Nephron progenitor cell (in vitro differentiated cells): ENCODE data around the gene NCAPD3.
"Not testable (repeated sequence)": the region's sequence is repeated elsewhere in the genome, so short reads cannot be mapped to it uniquely, and the experiment has no call there.

Source experiments
- DNase-seq: peaks from one replicate; pipeline ENCODE4 v3.0.0; 2021
- H3K27ac Mint-ChIP-seq: 2 replicates; pipeline ENCODE4 v1.8.0; 2021; ENCODE audit warnings: mild to moderate bottlenecking, moderate library complexity, mixed read lengths
- H3K27me3 Mint-ChIP-seq: 2 replicates; pipeline ENCODE4 v1.8.0; 2021; ENCODE audit warnings: mild to moderate bottlenecking, low read depth, mixed read lengths; ENCODE audit not compliant: poor library complexity
- H3K36me3 Mint-ChIP-seq: 2 replicates; pipeline ENCODE4 v1.8.0; 2021; ENCODE audit warnings: low read depth, mixed read lengths
- H3K4me1 Mint-ChIP-seq: 2 replicates; pipeline ENCODE4 v1.8.0; 2021; ENCODE audit warnings: mixed read lengths
- H3K4me3 Mint-ChIP-seq: 2 replicates; pipeline ENCODE4 v1.8.0; 2021; ENCODE audit warnings: mild to moderate bottlenecking, moderate library complexity, mixed read lengths
- H3K9me3 Mint-ChIP-seq: 2 replicates; pipeline ENCODE4 v1.8.0; 2021; ENCODE audit warnings: mild to moderate bottlenecking, moderate library complexity, mixed read lengths
- CTCF ChIP-seq: fragments of 200-600 bp; sonication (generic); IDR thresholded peaks from 2 replicates; pipeline ENCODE4 v1.5.0; 2021; ENCODE audit warnings: antibody characterized with exemption

NCAPD3 gene

GRCh38 chr11:134196756-134197155, 27.0 kb downstream of the NCAPD3 start:
- H3K9me3 Mint-ChIP-seq: no peaks in the 10 kb centered on the region
- DNase-seq: no peak
- H3K36me3 Mint-ChIP-seq: peaks cover 87% of the 10 kb centered on the region
- H3K4me1 Mint-ChIP-seq: no peaks in the 10 kb centered on the region
- H3K27me3 Mint-ChIP-seq: no peaks in the 10 kb centered on the region
- no peak for TF ChIP-seq CTCF
- no peak overlapping the region for H3K4me3 Mint-ChIP-seq
- no peak overlapping the region for H3K27ac Mint-ChIP-seq

GRCh38 chr11:134188092-134188491, 35.7 kb downstream of the NCAPD3 start:
- H3K27me3 Mint-ChIP-seq, H3K4me3 Mint-ChIP-seq, DNase-seq, H3K27ac Mint-ChIP-seq, H3K4me1 Mint-ChIP-seq, H3K9me3 Mint-ChIP-seq: not testable (repeated sequence)
- H3K36me3 Mint-ChIP-seq: peaks cover 83% of the 10 kb centered on the region

- no peaks in the 10 kb centered on the region for H3K27me3 Mint-ChIP-seq
- no peaks in the 10 kb centered on the region for H3K4me1 Mint-ChIP-seq
- DNase-seq: no peak
- peaks cover 51% of the 10 kb centered on the region for H3K36me3 Mint-ChIP-seq
- TF ChIP-seq CTCF: no peak
- H3K9me3 Mint-ChIP-seq: no peaks in the 10 kb centered on the region
- H3K4me3 Mint-ChIP-seq: no peak overlapping the region
- no peak overlapping the region for H3K27ac Mint-ChIP-seq
Measured at GRCh38 chr11:134181707-134182106, 42.1 kb downstream of the NCAPD3 start.

- no peak for TF ChIP-seq CTCF
- H3K4me3 Mint-ChIP-seq: no peak overlapping the region
- H3K4me1 Mint-ChIP-seq: no peaks in the 10 kb centered on the region
- no peak overlapping the region for H3K27ac Mint-ChIP-seq
- DNase-seq: no peak
- no peaks in the 10 kb centered on the region for H3K9me3 Mint-ChIP-seq
- no peaks in the 10 kb centered on the region for H3K27me3 Mint-ChIP-seq
- H3K36me3 Mint-ChIP-seq: peaks cover 65% of the 10 kb centered on the region
Measured at GRCh38 chr11:134178032-134178674, 45.6 kb downstream of the NCAPD3 start.

- no peaks in the 10 kb centered on the region for H3K4me1 Mint-ChIP-seq
- peaks cover 77% of the 10 kb centered on the region for H3K36me3 Mint-ChIP-seq
- H3K27me3 Mint-ChIP-seq: no peaks in the 10 kb centered on the region
- H3K4me3 Mint-ChIP-seq: no peak overlapping the region
- no peak overlapping the region for H3K27ac Mint-ChIP-seq
- DNase-seq: no peak
- H3K9me3 Mint-ChIP-seq: peaks cover 4% of the 10 kb centered on the region
- TF ChIP-seq CTCF: no peak
Measured at GRCh38 chr11:134176284-134176683, 47.5 kb downstream of the NCAPD3 start.

- Mint-ChIP-seq H3K4me3 (no peak overlapping the region), H3K9me3 (peaks cover 21% of the 10 kb centered on the region), H3K27ac (no peak overlapping the region), H3K36me3 (peaks cover 96% of the 10 kb centered on the region), H3K27me3 (no peaks in the 10 kb centered on the region), H3K4me1 (no peaks in the 10 kb centered on the region)
- TF ChIP-seq CTCF: no peak
- no peak for DNase-seq
Measured at GRCh38 chr11:134173296-134173695, 50.5 kb downstream of the NCAPD3 start.
